HG02840 (cell line): ENCODE measurements around the gene BARD1.

Experiments used
- ATAC-seq: cut with Tn5 transposase; IDR thresholded peaks from one replicate; pipeline ENCODE4 v1.9.1; 2021; ENCODE audit warnings: mild to moderate bottlenecking, moderate library complexity, moderate number of reproducible peaks; ENCODE audit not compliant: unreplicated experiment, low FRiP score

The BARD1 gene

GRCh38 chr2:214679736-214680135, 129.7 kb downstream of the BARD1 start:
- ATAC-seq, result no peak

DNA sequence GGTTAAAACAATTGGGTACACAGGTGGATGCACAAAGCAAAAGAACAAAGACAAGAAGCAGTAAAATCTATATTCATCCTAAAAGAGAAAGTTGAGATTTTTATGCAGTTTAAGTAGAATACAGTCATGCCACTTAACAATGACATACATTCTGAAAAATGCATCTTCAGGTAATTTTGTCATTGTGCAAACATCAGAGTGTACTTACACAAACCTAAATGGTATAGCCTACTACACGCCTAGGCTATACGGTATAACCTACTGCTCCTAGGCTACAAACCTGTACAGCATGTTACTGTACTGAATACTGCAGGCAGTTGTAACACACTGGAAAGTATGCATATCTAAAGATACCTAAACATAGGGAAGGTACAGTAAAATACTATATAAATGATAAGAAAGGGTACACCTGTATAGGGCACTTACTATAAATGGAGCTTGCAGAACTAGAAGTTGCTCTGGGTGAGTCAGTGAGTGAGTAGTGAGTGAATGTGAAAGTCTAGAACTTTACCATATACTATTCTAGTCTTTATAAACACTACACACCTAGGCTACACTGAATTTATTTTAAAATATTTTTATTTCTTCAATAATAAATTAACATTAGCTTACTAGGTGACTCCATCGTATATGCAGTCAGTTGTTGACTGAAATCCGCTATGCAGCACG, 132.9 kb downstream of the BARD1 start:
- ATAC-seq, result no peak
